Raji (cell line): ENCODE data around the gene NCAPG2.

Experiments
- POLR2A ChIP-seq: IDR thresholded peaks from 2 replicates; pipeline ENCODE4 v1.6.1; 2011; ENCODE audit warnings: low read depth, low read length, control low read depth; ENCODE audit not compliant: insufficient read depth

The NCAPG2 gene

GRCh38 chr7:158740657-158741293, 36.2 kb upstream of the NCAPG2 start:
- TF ChIP-seq POLR2A = no peak

GRCh38 chr7:158740013-158740656, 35.5 kb upstream of the NCAPG2 start:
- no peak for TF ChIP-seq POLR2A

GRCh38 chr7:158738841-158739240, 34.2 kb upstream of the NCAPG2 start:
- TF ChIP-seq POLR2A = no peak

DNA sequence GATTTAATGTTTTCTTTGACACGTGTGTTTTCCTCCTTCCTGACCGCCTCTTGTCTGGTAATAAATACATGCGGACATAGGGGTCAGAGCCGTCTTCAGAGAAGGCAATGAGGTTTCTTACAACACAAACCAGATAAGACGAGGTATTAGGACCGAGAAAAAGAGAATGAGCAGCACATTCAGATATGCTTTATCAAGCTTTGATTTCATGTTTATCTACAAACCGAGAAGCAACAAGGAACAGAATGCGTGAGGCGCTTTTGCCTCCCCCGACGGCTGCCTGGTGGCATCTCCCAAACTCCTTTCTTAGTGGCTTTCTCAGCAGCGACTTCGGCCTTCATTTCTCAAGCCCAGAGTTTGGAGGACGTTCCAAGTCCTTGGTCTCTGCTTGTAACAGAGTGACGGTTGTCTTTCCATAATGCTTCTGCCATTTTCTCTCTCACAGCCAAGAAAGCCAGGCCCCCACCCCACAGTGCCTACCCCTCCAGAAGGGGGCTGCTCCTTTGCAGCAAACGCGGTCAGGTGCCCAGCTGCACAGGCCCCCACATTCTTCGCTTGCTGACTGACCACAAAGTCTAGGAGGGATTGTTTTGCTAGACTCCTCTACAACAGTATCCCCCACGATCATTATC, 32.6 kb upstream of the NCAPG2 start:
- no peak for TF ChIP-seq POLR2A

DNA sequence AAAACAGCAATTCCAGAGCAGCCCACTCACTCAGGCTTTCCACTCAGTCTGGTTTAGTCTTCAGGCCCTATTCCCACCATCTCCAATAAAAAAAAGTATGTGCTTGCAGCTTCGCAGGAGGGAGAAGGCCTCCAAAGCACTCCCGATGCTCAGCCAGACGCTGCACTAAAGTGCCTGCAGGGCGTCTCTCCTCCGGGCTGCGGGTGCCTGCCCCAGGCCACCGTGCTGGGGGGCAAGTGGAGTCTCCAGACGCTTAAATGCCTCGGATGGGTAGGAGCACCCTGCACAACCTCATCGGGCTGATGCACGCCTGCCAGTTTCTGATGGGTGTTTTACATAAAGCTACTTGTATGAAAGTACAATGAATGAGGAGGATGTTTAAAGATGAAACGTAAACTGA, 31.3 kb upstream of the NCAPG2 start:
- TF ChIP-seq POLR2A = no peak

DNA sequence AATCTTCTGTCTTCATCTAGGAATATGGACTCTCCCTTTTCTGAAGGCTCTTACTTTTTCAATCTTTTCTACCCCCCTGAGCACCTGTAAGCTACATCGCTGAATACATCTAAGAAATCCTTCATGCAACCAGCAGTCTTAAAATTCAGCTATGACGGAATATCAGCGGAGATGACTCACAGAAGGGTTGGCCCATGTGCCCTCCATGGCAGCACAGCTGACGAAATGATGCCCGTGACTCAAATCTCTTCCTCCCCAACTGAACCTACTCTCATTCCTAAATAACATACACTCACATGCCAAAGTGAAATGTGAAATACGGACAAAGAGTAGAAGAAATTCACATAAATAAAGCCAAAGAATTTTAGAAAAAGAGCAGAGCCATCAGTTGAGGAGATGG, 30.3 kb upstream of the NCAPG2 start:
- TF ChIP-seq POLR2A = no peak

- TF ChIP-seq POLR2A = no peak
Observed at GRCh38 chr7:158733775-158734494, 29.3 kb upstream of the NCAPG2 start.

- TF ChIP-seq POLR2A = no peak
Observed at GRCh38 chr7:158733220-158733519, 28.6 kb upstream of the NCAPG2 start.

DNA sequence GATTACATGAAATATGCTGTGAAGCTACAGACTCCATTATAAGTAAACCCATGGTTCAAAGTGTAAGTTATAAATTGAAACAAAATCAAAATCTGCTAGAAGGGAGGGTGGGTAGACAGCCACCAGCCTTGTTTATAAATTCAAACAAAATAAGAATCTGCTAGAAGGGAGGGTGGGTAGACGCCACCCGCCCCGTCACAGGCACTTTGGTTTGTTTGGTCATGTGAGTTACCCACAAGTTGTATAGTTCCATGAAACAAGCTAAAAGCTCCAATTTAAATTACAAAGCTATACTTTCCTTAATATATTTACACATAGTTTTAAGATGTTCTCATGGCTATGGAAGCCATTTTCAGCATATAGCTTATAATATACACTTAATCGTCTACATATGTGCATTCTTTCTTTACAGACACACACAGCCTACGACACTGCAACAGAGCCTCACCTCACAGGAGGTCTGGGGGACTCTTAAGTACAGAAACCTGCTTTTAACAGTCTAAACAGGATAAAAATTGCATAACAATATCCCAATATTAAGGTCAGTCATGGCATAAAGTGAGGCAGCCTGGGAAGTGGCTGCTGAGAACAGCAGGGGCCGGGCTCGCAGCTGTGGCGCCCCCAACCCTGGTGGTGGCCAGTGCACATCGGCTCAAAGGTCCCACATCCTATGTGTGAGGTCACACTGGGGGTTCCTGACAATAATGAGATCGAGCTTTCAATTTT, 28.1 kb upstream of the NCAPG2 start:
- TF ChIP-seq POLR2A = no peak

DNA sequence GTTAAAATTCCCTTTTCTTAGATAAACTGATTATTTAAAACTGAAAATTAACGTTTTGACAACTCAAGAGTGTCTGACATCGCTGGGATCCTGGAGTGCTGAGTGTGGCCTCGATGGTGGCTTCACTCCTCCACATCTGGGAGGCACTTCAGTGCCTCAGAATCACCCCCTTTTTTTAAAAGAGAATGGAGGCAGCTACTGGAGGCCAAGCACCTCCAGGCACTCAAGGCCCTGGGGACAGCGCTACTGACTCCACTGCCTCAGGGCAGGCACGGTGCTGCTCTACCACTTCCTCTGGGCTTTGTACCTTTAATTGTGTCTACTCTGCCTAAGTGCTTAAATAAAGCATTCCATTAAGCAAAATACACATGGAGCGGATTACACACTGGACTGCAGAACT, 27.2 kb upstream of the NCAPG2 start:
- no peak for TF ChIP-seq POLR2A

DNA sequence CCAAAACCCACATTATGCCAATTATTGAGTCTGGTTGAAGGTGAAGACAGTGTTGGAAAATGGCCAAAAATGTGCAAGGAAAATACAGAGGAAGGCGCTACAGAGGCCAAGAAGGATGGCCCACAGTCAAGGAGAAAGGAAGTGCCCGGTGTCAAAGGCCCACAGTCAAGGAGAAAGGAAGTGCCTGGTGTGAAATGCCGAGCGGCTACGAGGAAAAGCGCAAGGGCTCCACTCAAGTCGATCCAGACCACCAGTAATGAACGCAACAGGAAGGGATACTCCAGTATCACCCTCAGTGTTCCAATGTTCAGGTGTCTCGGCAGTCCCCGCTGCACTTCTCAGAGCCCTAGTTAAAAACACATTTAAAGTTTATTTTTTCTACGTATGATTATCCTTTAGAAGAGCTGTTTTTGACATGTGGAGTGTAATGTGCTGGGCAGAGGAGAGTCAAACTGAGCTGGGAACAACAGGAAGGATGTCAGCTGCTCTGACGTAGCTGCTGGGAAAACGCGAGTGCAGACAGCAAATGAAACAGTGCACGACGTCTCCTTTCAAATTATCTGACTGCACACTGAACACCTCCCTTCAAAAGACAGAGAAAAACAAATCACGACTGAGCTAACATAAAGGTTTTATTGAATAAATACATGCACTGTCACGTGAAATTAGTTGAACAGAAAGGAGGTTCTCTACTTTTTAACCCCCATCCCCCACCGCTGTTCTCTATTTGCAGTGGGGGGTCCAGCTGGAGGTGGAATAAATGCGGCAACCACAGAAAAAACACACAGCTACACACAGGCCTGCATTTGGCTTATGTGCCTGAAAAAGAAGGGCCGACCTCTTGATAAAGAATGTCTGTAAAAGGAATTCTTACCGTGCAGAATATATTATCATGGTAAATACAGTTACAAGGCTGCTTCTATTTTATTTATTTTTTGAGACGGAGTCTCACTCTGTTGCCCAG, 26.1 kb upstream of the NCAPG2 start:
- TF ChIP-seq POLR2A = no peak

DNA sequence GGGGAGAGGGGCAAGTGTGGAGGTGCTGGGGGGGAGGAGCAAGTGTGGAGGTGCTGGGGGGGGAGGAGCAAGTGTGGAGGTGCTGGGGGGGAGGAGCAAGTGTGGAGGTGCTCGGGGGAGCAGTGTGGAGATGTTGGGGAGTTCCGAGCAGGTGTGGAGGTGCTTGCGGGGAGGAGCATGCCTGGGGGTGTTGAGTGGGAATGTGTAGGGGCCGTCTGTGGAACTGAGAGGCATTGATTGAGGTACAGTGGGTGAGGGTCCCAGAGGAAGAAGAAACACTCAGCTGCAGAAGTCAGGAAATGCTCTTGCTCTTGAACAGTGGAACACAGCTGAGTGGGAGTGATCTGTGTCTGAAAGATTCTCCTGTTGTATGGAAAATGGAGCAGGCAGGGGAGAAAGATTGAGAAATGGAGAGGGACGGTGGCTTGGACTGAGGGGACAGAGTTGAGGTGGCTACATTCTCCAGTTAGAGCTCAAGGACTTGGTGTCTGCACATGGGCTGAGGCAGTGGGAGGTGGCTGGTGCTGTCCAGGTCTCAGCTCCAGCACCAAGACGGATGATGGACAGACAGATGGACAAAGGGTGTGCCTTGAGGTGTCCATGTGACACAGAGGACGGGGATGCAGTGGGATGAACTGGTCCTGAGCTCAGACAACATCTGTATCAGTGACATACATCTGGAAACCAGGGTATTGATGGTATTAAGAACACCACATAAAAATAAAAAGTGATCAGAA, 25.2 kb upstream of the NCAPG2 start:
- no peak for TF ChIP-seq POLR2A

GRCh38 chr7:158728911-158729645, 24.5 kb upstream of the NCAPG2 start:
- no peak for TF ChIP-seq POLR2A
